GM23338 (cell line): ENCODE measurements around the gene CRKL. TPM values are rescaled to one million over a fixed set of nuclear protein-coding genes. Genes with fewer than 3 reads are reported as not detected.

Experiments used
- ATAC-seq: fragments of 200-7000 bp; cut with Tn5 transposase; 3 replicates; pipeline ENCODE4 v1.9.1; 2020
- DNase-seq: peaks from one replicate; pipeline ENCODE4 v3.0.0-alpha.2; 2015; ENCODE audit warnings: low spot score
- H2AFZ ChIP-seq: fragments of 200-600 bp; sonication (generic); 2 replicates; pipeline ENCODE4 v1.8.0; 2016; ENCODE audit warnings: antibody characterized with exemption, mild to moderate bottlenecking, moderate library complexity
- H3F3A ChIP-seq: fragments of 200-600 bp; sonication (generic); replicated peaks from 2 replicates; pipeline ENCODE4 v1.8.0; 2017; ENCODE audit warnings: antibody characterized with exemption, mixed run types, low read depth
- H3K27ac ChIP-seq: fragments of 200-600 bp; sonication (generic); 2 replicates; pipeline ENCODE4 v1.6.1; 2016; ENCODE audit warnings: low read depth
- H3K27me3 ChIP-seq: fragments of 200-600 bp; sonication (generic); 2 replicates; pipeline ENCODE4 v1.8.0; 2016; ENCODE audit warnings: mild to moderate bottlenecking, mixed run types, moderate library complexity; ENCODE audit not compliant: insufficient read depth
- H3K36me3 ChIP-seq: fragments of 200-600 bp; sonication (generic); 2 replicates; pipeline ENCODE4 v1.8.0; 2016; ENCODE audit warnings: mild to moderate bottlenecking; ENCODE audit not compliant: insufficient read depth
- H3K4me1 ChIP-seq: fragments of 200-600 bp; sonication (generic); 2 replicates; pipeline ENCODE4 v1.8.0; 2016; ENCODE audit warnings: mild to moderate bottlenecking, moderate library complexity; ENCODE audit not compliant: insufficient read depth
- H3K4me2 ChIP-seq: fragments of 200-600 bp; sonication (generic); 2 replicates; pipeline ENCODE4 v1.7.1; 2017; ENCODE audit warnings: mixed run types
- H3K4me3 ChIP-seq: fragments of 200-600 bp; sonication (generic); 2 replicates; pipeline ENCODE4 v1.6.1; 2016; ENCODE audit warnings: mixed run types
- H3K79me2 ChIP-seq: fragments of 200-600 bp; sonication (generic); replicated peaks from 2 replicates; pipeline ENCODE4 v1.8.0; 2017; ENCODE audit warnings: mild to moderate bottlenecking; ENCODE audit not compliant: insufficient read depth
- H3K9me2 ChIP-seq: fragments of 200-600 bp; sonication (generic); 2 replicates; pipeline ENCODE4 v1.8.0; 2017; ENCODE audit not compliant: insufficient read depth
- H4K20me1 ChIP-seq: fragments of 200-600 bp; sonication (generic); replicated peaks from 2 replicates; pipeline ENCODE4 v1.8.0; 2017; ENCODE audit warnings: mild to moderate bottlenecking; ENCODE audit not compliant: insufficient read depth
- H3K27ac Mint-ChIP-seq: 2 replicates; pipeline ENCODE4 v1.8.0; 2020; ENCODE audit warnings: inconsistent platforms, mild to moderate bottlenecking, moderate library complexity, mixed read lengths
- H3K27me3 Mint-ChIP-seq: 3 replicates; pipeline ENCODE4 v1.8.0; 2022; ENCODE audit warnings: low read depth, mild to moderate bottlenecking, moderate library complexity, mixed read lengths, inconsistent platforms; ENCODE audit not compliant: insufficient read depth, poor library complexity
- H3K36me3 Mint-ChIP-seq: 3 replicates; pipeline ENCODE4 v1.8.0; 2021; ENCODE audit warnings: low read depth, mild to moderate bottlenecking, inconsistent platforms, moderate library complexity, mixed read lengths
- H3K4me1 Mint-ChIP-seq: 3 replicates; pipeline ENCODE4 v1.8.0; 2020; ENCODE audit warnings: mild to moderate bottlenecking, inconsistent platforms, mixed read lengths
- H3K4me3 Mint-ChIP-seq: 3 replicates; pipeline ENCODE4 v1.8.0; 2021; ENCODE audit warnings: moderate library complexity, mild to moderate bottlenecking, inconsistent platforms, mixed read lengths
- H3K9me3 Mint-ChIP-seq: 3 replicates; pipeline ENCODE4 v1.8.0; 2020; ENCODE audit warnings: moderate library complexity, mild to moderate bottlenecking, inconsistent platforms, mixed read lengths
- CREB1 ChIP-seq: fragments of 250-450 bp; sonication (Bioruptor Pico); IDR thresholded peaks from 2 replicates; pipeline ENCODE4 v1.5.0; 2020; ENCODE audit warnings: low read depth, mild to moderate bottlenecking, moderate library complexity
- ZNF331 ChIP-seq: fragments of 250-450 bp; sonication (Bioruptor Pico); IDR thresholded peaks from 2 replicates; pipeline ENCODE4 v1.5.0; 2020; ENCODE audit warnings: low read depth, mild to moderate bottlenecking, moderate library complexity
- polyA plus RNA-seq: library from polyadenylated mRNA; unstranded; fragments of >200 nt; fragmentation: Nextera tagmentation; extraction: Ambion mirVana; gene quantifications from 2 replicates; pipeline ENCODE4 v1.2.1, GENCODE V29; 2016
- total RNA-seq: library from RNA; depleted of rRNA; stranded (reverse); fragments of >200 nt; shearing (Covaris generic); gene quantifications from 2 replicates; pipeline ENCODE4 v1.2.3, GENCODE V29; 2014
- TF ChIP-seq, protein P1 (sequence below): fragments of 250-450 bp; sonication (Bioruptor Pico); IDR thresholded peaks from 2 replicates; pipeline ENCODE4 v1.5.0; 2020; ENCODE audit warnings: mild to moderate bottlenecking, moderate library complexity

The CRKL gene
- total and polyA plus RNA-seq, 2 experiments from 2014 or later: 39.5 to 104 TPM

DNA sequence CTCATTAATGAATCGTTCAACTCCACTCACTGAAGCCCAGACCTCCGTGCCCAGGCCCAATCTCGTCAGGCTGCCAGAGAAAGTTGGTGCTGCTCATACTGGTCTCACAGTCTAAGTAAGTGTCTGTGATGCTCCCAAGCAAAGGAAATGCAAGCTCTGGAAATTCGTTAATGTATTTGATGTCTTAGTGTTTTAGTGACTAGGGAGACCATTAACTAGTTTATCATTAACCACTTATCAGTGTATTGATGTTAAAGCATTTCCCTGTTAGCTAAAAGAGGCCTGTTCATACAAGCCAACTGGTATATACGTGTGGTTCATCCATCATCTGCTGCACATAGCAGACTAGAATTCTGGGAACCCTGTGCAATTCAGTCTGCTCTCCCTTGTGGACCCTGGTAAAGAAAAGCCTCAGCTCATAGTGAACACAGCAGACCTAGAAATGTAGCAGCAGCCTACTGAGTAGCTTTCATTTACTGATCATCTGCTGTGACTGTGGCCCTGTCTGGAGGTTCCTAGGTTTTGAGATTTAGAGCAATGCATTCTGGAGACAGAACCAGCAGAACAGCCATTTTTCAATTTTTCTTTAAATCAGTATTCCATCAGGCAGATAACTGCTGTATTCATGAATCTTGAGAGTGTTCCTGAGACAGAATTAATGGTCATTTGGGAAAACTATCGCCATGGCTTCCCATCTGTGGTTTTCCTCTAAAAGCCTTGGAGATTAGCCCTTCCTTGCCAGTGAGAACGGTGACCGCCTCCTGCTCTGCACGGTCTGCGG, 34.1 kb downstream of the CRKL start (continued):
- TF ChIP-seq, protein P1, sequence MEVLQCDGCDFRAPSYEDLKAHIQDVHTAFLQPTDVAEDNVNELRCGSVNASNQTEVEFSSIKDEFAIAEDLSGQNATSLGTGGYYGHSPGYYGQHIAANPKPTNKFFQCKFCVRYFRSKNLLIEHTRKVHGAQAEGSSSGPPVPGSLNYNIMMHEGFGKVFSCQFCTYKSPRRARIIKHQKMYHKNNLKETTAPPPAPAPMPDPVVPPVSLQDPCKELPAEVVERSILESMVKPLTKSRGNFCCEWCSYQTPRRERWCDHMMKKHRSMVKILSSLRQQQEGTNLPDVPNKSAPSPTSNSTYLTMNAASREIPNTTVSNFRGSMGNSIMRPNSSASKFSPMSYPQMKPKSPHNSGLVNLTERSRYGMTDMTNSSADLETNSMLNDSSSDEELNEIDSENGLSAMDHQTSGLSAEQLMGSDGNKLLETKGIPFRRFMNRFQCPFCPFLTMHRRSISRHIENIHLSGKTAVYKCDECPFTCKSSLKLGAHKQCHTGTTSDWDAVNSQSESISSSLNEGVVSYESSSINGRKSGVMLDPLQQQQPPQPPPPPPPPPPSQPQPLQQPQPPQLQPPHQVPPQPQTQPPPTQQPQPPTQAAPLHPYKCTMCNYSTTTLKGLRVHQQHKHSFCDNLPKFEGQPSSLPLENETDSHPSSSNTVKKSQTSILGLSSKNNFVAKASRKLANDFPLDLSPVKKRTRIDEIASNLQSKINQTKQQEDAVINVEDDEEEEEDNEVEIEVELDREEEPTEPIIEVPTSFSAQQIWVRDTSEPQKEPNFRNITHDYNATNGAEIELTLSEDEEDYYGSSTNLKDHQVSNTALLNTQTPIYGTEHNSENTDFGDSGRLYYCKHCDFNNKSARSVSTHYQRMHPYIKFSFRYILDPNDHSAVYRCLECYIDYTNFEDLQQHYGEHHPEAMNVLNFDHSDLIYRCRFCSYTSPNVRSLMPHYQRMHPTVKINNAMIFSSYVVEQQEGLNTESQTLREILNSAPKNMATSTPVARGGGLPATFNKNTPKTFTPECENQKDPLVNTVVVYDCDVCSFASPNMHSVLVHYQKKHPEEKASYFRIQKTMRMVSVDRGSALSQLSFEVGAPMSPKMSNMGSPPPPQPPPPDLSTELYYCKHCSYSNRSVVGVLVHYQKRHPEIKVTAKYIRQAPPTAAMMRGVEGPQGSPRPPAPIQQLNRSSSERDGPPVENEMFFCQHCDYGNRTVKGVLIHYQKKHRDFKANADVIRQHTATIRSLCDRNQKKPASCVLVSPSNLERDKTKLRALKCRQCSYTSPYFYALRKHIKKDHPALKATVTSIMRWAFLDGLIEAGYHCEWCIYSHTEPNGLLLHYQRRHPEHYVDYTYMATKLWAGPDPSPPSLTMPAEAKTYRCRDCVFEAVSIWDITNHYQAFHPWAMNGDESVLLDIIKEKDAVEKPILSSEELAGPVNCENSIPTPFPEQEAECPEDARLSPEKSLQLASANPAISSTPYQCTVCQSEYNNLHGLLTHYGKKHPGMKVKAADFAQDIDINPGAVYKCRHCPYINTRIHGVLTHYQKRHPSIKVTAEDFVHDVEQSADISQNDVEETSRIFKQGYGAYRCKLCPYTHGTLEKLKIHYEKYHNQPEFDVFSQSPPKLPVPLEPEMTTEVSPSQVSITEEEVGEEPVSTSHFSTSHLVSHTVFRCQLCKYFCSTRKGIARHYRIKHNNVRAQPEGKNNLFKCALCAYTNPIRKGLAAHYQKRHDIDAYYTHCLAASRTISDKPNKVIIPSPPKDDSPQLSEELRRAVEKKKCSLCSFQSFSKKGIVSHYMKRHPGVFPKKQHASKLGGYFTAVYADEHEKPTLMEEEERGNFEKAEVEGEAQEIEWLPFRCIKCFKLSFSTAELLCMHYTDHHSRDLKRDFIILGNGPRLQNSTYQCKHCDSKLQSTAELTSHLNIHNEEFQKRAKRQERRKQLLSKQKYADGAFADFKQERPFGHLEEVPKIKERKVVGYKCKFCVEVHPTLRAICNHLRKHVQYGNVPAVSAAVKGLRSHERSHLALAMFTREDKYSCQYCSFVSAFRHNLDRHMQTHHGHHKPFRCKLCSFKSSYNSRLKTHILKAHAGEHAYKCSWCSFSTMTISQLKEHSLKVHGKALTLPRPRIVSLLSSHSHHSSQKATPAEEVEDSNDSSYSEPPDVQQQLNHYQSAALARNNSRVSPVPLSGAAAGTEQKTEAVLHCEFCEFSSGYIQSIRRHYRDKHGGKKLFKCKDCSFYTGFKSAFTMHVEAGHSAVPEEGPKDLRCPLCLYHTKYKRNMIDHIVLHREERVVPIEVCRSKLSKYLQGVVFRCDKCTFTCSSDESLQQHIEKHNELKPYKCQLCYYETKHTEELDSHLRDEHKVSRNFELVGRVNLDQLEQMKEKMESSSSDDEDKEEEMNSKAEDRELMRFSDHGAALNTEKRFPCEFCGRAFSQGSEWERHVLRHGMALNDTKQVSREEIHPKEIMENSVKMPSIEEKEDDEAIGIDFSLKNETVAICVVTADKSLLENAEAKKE (CRISPR knock-in tag): no peak

DNA sequence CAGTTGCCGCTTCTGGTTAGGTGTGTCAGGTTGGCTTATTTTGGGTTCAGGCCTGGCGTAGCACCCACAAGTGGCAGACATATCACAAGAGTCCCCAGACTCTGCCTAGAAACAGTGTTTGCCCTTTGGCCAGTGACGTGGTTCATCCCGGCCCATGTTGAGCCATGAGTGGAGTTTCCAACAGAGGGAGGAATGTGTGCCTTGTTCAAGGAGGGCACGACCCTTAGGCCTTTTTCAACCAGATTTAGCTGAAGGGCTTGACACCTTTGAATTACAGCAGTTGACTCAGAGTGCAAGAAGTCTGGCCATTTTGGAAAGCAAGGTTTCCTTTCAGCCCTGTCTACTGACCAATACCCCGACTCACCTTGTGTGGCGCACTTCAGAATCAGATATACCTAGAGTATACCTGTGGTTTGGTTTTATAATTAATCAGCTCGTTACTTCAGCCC, 34.7 kb downstream of the CRKL start:
- DNase-seq (no peak), ATAC-seq (no peak)
- peaks cover 11% of the 10 kb centered on the region; the same call in 1 of the 2 replicates for H3F3A ChIP-seq
- peaks cover 47% of the 10 kb centered on the region for H3K79me2 ChIP-seq
- H3K4me1 Mint-ChIP-seq: peaks cover 11% of the 10 kb centered on the region; the same call in 2 of the 3 replicates
- peaks cover 6% of the 10 kb centered on the region; the same call in 1 of the 2 replicates for H3K27me3 ChIP-seq
- H3K27me3 Mint-ChIP-seq: peaks cover 8% of the 10 kb centered on the region
- peaks cover 57% of the 10 kb centered on the region for H4K20me1 ChIP-seq
- H3K4me3 Mint-ChIP-seq: no peak overlapping the region
- no peaks in the 10 kb centered on the region for H3K9me3 Mint-ChIP-seq
- peaks cover 46% of the 10 kb centered on the region for H3K36me3 Mint-ChIP-seq
- no peak overlapping the region for H3K27ac Mint-ChIP-seq
- H3K4me3 ChIP-seq: no peak overlapping the region
- peaks cover 21% of the 10 kb centered on the region for H3K36me3 ChIP-seq
- no peaks in the 10 kb centered on the region for H3K9me2 ChIP-seq
- peaks cover 11% of the 10 kb centered on the region; the same call in 1 of the 2 replicates for H3K4me1 ChIP-seq
- H2AFZ ChIP-seq: no peak overlapping the region
- no peak overlapping the region for H3K4me2 ChIP-seq
- TF ChIP-seq ZNF331 (CRISPR knock-in tag) (no peak), CREB1 (CRISPR knock-in tag) (no peak)
- H3K27ac ChIP-seq: no peak overlapping the region
